K562 (cell line): Measurements from ENCODE around the gene RUNX1. TPM values are rescaled to one million over a fixed set of nuclear protein-coding genes. Genes with fewer than 3 reads are reported as not detected.

Experiments used
- ARID1B ChIP-seq: fragments of 450-650 bp; IDR thresholded peaks from 2 replicates; pipeline ENCODE4 v1.6.1; 2016; ENCODE audit warnings: antibody characterized with exemption, mild to moderate bottlenecking, inconsistent platforms
- BACH1 ChIP-seq: fragments of 200-800 bp; sonication (Bioruptor generic); IDR thresholded peaks from 2 replicates; pipeline ENCODE4 v1.6.1; 2016; ENCODE audit warnings: missing genetic modification characterization, missing compliant biosample characterization
- DPF2 ChIP-seq: fragments of 450-650 bp; IDR thresholded peaks from 2 replicates; pipeline ENCODE4 v1.6.1; 2016
- GABPA ChIP-seq: fragments of 200-800 bp; sonication (Bioruptor generic); conservative IDR thresholded peaks from 2 replicates; pipeline ENCODE4 v1.6.1; 2016; ENCODE audit warnings: low read depth, missing genetic modification characterization, missing compliant biosample characterization
- KDM4B ChIP-seq, 2 experiments: fragments of 450-650 bp in 1 of 2; sonication (generic) in 1 of 2; IDR thresholded peaks; 2 replicates each; pipeline ENCODE4 v1.6.1; 2016 to 2017; ENCODE audit warnings: borderline replicate concordance in 2 of 2, antibody characterized with exemption in 1 of 2, low read depth in 1 of 2, mild to moderate bottlenecking in 1 of 2
- PHF20 ChIP-seq: fragments of 450-650 bp; IDR thresholded peaks from 2 replicates; pipeline ENCODE4 v1.6.1; 2018; ENCODE audit not compliant: partially characterized antibody
- PHTF2 ChIP-seq: fragments of 250-450 bp; sonication (Bioruptor Pico); IDR thresholded peaks from 2 replicates; pipeline ENCODE4 v1.5.0; 2021; ENCODE audit warnings: mild to moderate bottlenecking
- PTRF ChIP-seq: fragments of 450-650 bp; IDR thresholded peaks from 2 replicates; pipeline ENCODE4 v1.6.1; 2016; ENCODE audit warnings: mild to moderate bottlenecking, missing genetic modification characterization, missing compliant biosample characterization
- PYGO2 ChIP-seq: fragments of 450-650 bp; IDR thresholded peaks from 2 replicates; pipeline ENCODE4 v1.6.1; 2016; ENCODE audit warnings: mild to moderate bottlenecking, missing genetic modification characterization, moderate library complexity, missing compliant biosample characterization
- RFX7 ChIP-seq: fragments of 250-450 bp; sonication (Bioruptor Pico); IDR thresholded peaks from 2 replicates; pipeline ENCODE4 v1.5.1; 2021; ENCODE audit warnings: mild to moderate bottlenecking
- TSC22D4 ChIP-seq: fragments of 450-650 bp; IDR thresholded peaks from 2 replicates; pipeline ENCODE4 v1.6.1; 2016; ENCODE audit warnings: missing genetic modification characterization, missing biosample characterization, control low read depth
- XRCC3 ChIP-seq: fragments of 450-650 bp; IDR thresholded peaks from 2 replicates; pipeline ENCODE4 v1.6.1; 2017; ENCODE audit warnings: mild to moderate bottlenecking, moderate library complexity
- ZBTB7A ChIP-seq: IDR thresholded peaks from 2 replicates; pipeline ENCODE4 v1.6.1; 2011; ENCODE audit warnings: low read depth, mild to moderate bottlenecking, low read length, moderate library complexity, borderline replicate concordance; ENCODE audit not compliant: control insufficient read depth
- ZKSCAN8 ChIP-seq: fragments of 200-800 bp; sonication (Bioruptor generic); IDR thresholded peaks from 2 replicates; pipeline ENCODE4 v1.6.1; 2016; ENCODE audit warnings: missing genetic modification characterization, missing compliant biosample characterization
- ZNF134 ChIP-seq: fragments of 250-450 bp; sonication (Bioruptor Pico); conservative IDR thresholded peaks from 2 replicates; pipeline ENCODE4 v1.4.0; 2020
- ZSCAN29 ChIP-seq: fragments of 450-650 bp; IDR thresholded peaks from 2 replicates; pipeline ENCODE4 v1.6.1; 2017
- polyA plus RNA-seq, 8 experiments: library from polyadenylated mRNA; depleted of rRNA in 4 of 8; stranded (reverse) in 5 of 8; unstranded in 3 of 8; fragments of >200 nt; fragmentation: Nextera tagmentation in 2 of 8; fragmentation: Illumina TruSeq in 1 of 8; extraction: Ambion mirVana in 2 of 8; extraction: Trizol in 1 of 8; gene quantifications; 2 replicates each; pipeline versions ENCODE4 v1.2.1 to v1.2.3, GENCODE V29; 2011 to 2014; ENCODE audit warnings: inconsistent platforms in 1 of 8, missing spikeins in 1 of 8
- total RNA-seq, 7 experiments: library from RNA; depleted of rRNA in 6 of 7; stranded (reverse); fragments of >200 nt in 6 of 7; fragmentation: Illumina TruSeq in 2 of 7; extraction: Trizol in 2 of 7; gene quantifications; 2 replicates each; pipeline versions ENCODE4 v1.2.1 to v1.2.3, GENCODE V29; 2011 to 2021; ENCODE audit warnings: low replicate concordance in 1 of 7
- TF ChIP-seq, protein P1 (sequence below): fragments of 250-450 bp; sonication (Bioruptor Pico); IDR thresholded peaks from 2 replicates; pipeline ENCODE4 v1.5.0; 2021; ENCODE audit warnings: mild to moderate bottlenecking, moderate library complexity
- TF ChIP-seq, protein P2 (sequence below): fragments of 450-650 bp; formaldehyde crosslinking; IDR thresholded peaks from 2 replicates; pipeline ENCODE4 v1.4.0; 2020; ENCODE audit warnings: mild to moderate bottlenecking
- TF ChIP-seq, protein P3 (sequence below): sonication (generic); formaldehyde crosslinking; IDR thresholded peaks from 2 replicates; pipeline ENCODE4 v1.8.0; 2022; ENCODE audit warnings: mild to moderate bottlenecking, missing genetic modification reagents

RUNX1 gene
- total and polyA plus RNA-seq, 9 of the 15 experiments (the other 6 are each of a cell fraction or from before 2014, with no cell fraction given), result 2.2 to 68.6 (median 17.8) TPM

DNA sequence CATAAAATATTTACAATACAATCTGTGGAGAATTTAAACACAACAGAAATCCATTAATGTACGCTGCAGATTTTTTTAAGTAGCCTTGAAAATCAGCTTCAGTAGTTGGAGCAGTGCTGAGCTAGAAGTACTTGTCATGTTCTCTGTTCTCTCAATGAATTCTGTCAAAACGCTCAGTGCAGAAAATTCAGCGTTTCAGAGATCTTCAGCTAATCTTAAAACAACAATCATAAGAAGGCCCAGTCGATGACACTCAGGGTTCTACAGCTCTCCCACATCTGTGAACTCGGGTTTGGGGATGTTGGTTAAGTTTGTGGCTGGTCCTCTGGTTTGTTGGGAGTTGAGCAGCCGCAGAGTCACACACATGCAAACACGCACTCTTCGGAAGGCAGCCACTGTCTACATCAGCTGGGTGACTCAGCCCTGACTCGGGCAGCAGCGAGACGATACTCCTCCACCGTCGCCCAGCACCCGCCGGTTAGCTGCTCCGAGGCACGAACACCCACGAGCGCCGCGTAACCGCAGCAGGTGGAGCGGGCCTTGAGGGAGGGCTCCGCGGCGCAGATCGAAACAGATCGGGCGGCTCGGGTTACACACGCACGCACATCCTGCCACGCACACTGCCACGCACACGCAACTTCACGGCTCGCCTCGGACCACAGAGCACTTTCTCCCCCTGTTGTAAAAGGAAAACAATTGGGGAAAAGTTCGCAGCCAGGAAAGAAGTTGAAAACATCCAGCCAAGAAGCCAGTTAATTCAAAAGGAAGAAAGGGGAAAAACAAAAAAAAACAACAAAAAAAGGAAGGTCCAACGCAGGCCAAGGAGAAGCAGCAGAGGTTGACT lies 161.2 kb downstream of the RUNX1 start (continued):
- TF ChIP-seq BACH1 (no peak), XRCC3 (no peak), ARID1B (peak; percentile 76), ZBTB7A (no peak; the same call in 1 of the 2 replicates), PTRF (tag) (no peak), KDM4B (IDR thresholded peaks at IDR 0.05; ENCODE audit: borderline replicate concordance in 2 of 2, low read depth in 1 of 2) (0 out of 4 replicates have a peak, but pooled peaks of 1 of the 2 experiments have one; percentile 61), GABPA (tag) (no peak), PHF20 (peak; percentile 53), PYGO2 (no peak), TSC22D4 (no peak), ZNF134 (CRISPR knock-in tag) (no peak), PHTF2 (CRISPR knock-in tag) (no peak), RFX7 (CRISPR knock-in tag) (no peak), DPF2 (peak; percentile 83; the same call in 1 of the 2 replicates), ZKSCAN8 (CRISPR knock-in tag) (peak; percentile 81; the same call in 1 of the 2 replicates), ZSCAN29 (no peak)
- TF ChIP-seq, protein P1, sequence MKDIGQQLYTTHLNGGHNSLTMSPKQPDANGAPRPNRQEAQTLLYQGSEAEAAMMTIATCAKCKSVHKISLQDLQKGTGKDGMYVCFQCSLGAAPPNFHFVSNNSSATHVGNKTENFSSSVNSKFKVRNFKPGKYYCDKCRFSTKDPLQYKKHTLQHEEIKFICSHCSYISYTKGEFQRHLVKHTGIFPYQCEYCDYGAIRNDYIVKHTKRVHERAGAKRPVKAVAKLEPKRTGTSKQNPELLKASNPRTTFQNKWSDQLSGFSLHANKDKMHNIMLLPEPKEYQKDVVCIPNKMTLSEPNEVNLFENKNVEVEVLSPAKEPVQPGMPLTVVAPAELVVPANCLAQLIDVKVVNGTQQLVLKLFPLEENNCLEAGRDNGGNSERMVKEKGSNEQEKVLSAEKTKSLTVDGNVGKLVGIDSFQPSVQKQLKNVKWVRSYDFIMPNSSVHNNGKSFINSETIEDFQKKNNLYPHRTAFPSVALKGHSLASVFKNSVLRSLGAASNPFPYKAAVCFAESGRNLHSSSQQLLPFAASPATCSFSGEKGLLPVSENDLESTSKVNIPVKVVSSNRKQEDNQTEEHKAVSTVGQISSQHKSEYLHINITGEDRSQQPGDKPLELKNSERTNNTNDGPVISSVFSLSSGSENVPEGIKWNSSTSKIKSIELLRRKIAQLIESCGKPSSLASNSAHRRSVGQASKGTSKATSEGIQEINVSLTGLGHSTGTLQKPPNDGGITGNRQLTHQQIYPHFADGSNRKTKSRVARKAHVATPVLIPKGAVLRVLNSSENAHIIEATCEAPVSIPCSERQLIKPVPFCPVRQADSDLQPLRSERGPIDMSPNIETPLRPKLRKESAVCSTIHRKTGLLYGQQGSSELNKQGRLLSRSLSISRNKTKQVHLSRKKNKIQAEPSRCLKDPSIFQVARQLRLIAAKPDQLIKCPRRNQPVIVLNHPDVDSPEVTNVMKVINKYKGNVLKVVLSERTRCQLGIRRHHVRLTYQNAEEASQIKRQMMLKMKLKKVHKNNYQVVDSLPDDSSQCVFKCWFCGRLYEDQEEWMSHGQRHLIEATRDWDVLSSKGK (CRISPR knock-in tag), result no peak
- TF ChIP-seq, protein P2, sequence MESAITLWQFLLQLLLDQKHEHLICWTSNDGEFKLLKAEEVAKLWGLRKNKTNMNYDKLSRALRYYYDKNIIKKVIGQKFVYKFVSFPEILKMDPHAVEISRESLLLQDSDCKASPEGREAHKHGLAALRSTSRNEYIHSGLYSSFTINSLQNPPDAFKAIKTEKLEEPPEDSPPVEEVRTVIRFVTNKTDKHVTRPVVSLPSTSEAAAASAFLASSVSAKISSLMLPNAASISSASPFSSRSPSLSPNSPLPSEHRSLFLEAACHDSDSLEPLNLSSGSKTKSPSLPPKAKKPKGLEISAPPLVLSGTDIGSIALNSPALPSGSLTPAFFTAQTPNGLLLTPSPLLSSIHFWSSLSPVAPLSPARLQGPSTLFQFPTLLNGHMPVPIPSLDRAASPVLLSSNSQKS (CRISPR knock-in tag), result no peak
- TF ChIP-seq, protein P3, sequence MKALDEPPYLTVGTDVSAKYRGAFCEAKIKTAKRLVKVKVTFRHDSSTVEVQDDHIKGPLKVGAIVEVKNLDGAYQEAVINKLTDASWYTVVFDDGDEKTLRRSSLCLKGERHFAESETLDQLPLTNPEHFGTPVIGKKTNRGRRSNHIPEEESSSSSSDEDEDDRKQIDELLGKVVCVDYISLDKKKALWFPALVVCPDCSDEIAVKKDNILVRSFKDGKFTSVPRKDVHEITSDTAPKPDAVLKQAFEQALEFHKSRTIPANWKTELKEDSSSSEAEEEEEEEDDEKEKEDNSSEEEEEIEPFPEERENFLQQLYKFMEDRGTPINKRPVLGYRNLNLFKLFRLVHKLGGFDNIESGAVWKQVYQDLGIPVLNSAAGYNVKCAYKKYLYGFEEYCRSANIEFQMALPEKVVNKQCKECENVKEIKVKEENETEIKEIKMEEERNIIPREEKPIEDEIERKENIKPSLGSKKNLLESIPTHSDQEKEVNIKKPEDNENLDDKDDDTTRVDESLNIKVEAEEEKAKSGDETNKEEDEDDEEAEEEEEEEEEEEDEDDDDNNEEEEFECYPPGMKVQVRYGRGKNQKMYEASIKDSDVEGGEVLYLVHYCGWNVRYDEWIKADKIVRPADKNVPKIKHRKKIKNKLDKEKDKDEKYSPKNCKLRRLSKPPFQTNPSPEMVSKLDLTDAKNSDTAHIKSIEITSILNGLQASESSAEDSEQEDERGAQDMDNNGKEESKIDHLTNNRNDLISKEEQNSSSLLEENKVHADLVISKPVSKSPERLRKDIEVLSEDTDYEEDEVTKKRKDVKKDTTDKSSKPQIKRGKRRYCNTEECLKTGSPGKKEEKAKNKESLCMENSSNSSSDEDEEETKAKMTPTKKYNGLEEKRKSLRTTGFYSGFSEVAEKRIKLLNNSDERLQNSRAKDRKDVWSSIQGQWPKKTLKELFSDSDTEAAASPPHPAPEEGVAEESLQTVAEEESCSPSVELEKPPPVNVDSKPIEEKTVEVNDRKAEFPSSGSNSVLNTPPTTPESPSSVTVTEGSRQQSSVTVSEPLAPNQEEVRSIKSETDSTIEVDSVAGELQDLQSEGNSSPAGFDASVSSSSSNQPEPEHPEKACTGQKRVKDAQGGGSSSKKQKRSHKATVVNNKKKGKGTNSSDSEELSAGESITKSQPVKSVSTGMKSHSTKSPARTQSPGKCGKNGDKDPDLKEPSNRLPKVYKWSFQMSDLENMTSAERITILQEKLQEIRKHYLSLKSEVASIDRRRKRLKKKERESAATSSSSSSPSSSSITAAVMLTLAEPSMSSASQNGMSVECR (CRISPR knock-in tag), result peak; percentile 89
